ENCODE data around the gene SLC17A2.

GRCh38 chr6:25934735-25935313, 4.3 kb upstream of the SLC17A2 start:
- TF ChIP-seq CTCF (IDR thresholded peaks at IDR 0.05): no peak
- TF ChIP-seq EP300 (IDR thresholded peaks at IDR 0.05): no peak

Data from gastroesophageal sphincter (tissue), 3 donors.